Stomach smooth muscle (tissue), 2 donors: ENCODE data around the gene MAPK7.

ENCODE experiments used
- H3K27ac ChIP-seq: one replicate; pipeline ENCODE4 v1.7.0; 2013; ENCODE audit warnings: mild to moderate bottlenecking, low read length, inconsistent platforms
- H3K27me3 ChIP-seq, 2 donors: one replicate each; pipeline ENCODE4 v1.7.0; 2013; ENCODE audit warnings: low read length in 2 of 2; ENCODE audit not compliant: insufficient read depth in 2 of 2, control insufficient read depth in 1 of 2
- H3K36me3 ChIP-seq, 2 donors: one replicate each; pipeline ENCODE4 v1.7.0; 2013; ENCODE audit warnings: low read length in 2 of 2; ENCODE audit not compliant: control insufficient read depth in 2 of 2, insufficient read depth in 2 of 2
- H3K4me1 ChIP-seq: one replicate; pipeline ENCODE4 v1.7.0; 2013; ENCODE audit warnings: low read length; ENCODE audit not compliant: control insufficient read depth, insufficient read depth
- H3K4me3 ChIP-seq, 2 donors: one replicate each; pipeline ENCODE4 v1.7.0; 2013; ENCODE audit warnings: low read length in 2 of 2
- H3K9ac ChIP-seq, 2 donors: one replicate each; pipeline ENCODE4 v1.7.0; 2013; ENCODE audit warnings: low read length in 2 of 2, mild to moderate bottlenecking in 1 of 2
- H3K9me3 ChIP-seq, 2 donors: one replicate each; pipeline ENCODE4 v1.7.0; 2013; ENCODE audit warnings: low read length in 2 of 2; ENCODE audit not compliant: control insufficient read depth in 2 of 2
- donor health status: healthy.
- donor health status: Pancreatic carcinoma.

MAPK7 gene

GRCh38 chr17:19335951-19336631 lies 42.2 kb upstream of the MAPK7 start:
- Histone ChIP-seq H3K36me3 (peaks cover 8 to 12% of the 10 kb centered on the region in 2 donors), H3K9ac (peak overlapping the region in 1 of 2 donors; percentile 29), H3K27ac (no peak overlapping the region), H3K4me1 (no peaks in the 10 kb centered on the region), H3K27me3 (no peaks in the 10 kb centered on the region), H3K9me3 (no peaks in the 10 kb centered on the region), H3K4me3 (no peak overlapping the region)

GRCh38 chr17:19336938-19337711 lies 41.2 kb upstream of the MAPK7 start:
- no peak overlapping the region for H3K27ac ChIP-seq
- H3K9me3 ChIP-seq = no peaks in the 10 kb centered on the region
- H3K4me3 ChIP-seq = no peak overlapping the region
- H3K27me3 ChIP-seq = no peaks in the 10 kb centered on the region
- H3K36me3 ChIP-seq = peaks cover 4 to 11% of the 10 kb centered on the region in 2 donors
- no peak overlapping the region for H3K9ac ChIP-seq
- H3K4me1 ChIP-seq = no peaks in the 10 kb centered on the region

GRCh38 chr17:19337712-19338023 lies 40.6 kb upstream of the MAPK7 start:
- Histone ChIP-seq H3K4me3 (no peak overlapping the region), H3K4me1 (peaks cover 1% of the 10 kb centered on the region), H3K27ac (no peak overlapping the region), H3K27me3 (no peaks in the 10 kb centered on the region), H3K36me3 (peaks cover 4 to 11% of the 10 kb centered on the region in 2 donors), H3K9ac (no peak overlapping the region), H3K9me3 (no peaks in the 10 kb centered on the region)

- no peak overlapping the region for H3K4me3 ChIP-seq
- no peaks in the 10 kb centered on the region for H3K27me3 ChIP-seq
- peaks cover 4 to 10% of the 10 kb centered on the region in 2 donors for H3K36me3 ChIP-seq
- H3K9ac ChIP-seq = no peak overlapping the region
- H3K9me3 ChIP-seq = no peaks in the 10 kb centered on the region
- H3K27ac ChIP-seq = no peak overlapping the region
- H3K4me1 ChIP-seq = peaks cover 4% of the 10 kb centered on the region
Measured at GRCh38 chr17:19338031-19338990, 40.0 kb upstream of the MAPK7 start.

GRCh38 chr17:19339341-19339815 lies 38.9 kb upstream of the MAPK7 start:
- Histone ChIP-seq H3K36me3 (peaks cover under 1 to 3% of the 10 kb centered on the region in 2 donors), H3K27ac (no peak overlapping the region)

GRCh38 chr17:19341211-19341631 lies 37.1 kb upstream of the MAPK7 start:
- no peak overlapping the region for H3K9ac ChIP-seq
- no peaks in the 10 kb centered on the region for H3K27me3 ChIP-seq
- H3K36me3 ChIP-seq = no peaks in the 10 kb centered on the region
- peaks cover 15% of the 10 kb centered on the region for H3K4me1 ChIP-seq
- H3K27ac ChIP-seq = no peak overlapping the region
- no peak overlapping the region for H3K4me3 ChIP-seq
- no peaks in the 10 kb centered on the region for H3K9me3 ChIP-seq

More at GRCh38 chr17:19339341-19339815, 38.9 kb upstream of the MAPK7 start:
- H3K27me3 ChIP-seq = no peaks in the 10 kb centered on the region
- no peak overlapping the region for H3K9ac ChIP-seq
- no peak overlapping the region for H3K4me3 ChIP-seq
- peaks cover 5% of the 10 kb centered on the region for H3K4me1 ChIP-seq
- no peaks in the 10 kb centered on the region for H3K9me3 ChIP-seq

GRCh38 chr17:19341641-19342610 lies 36.4 kb upstream of the MAPK7 start:
- Histone ChIP-seq H3K9me3 (no peaks in the 10 kb centered on the region), H3K4me1 (peaks cover 22% of the 10 kb centered on the region), H3K9ac (no peak overlapping the region), H3K27ac (no peak overlapping the region), H3K4me3 (no peak overlapping the region), H3K36me3 (no peaks in the 10 kb centered on the region), H3K27me3 (no peaks in the 10 kb centered on the region)

- H3K27me3 ChIP-seq = no peaks in the 10 kb centered on the region
- H3K4me3 ChIP-seq = no peak overlapping the region
- H3K4me1 ChIP-seq = peaks cover 30% of the 10 kb centered on the region
- H3K27ac ChIP-seq = no peak overlapping the region
- H3K9me3 ChIP-seq = no peaks in the 10 kb centered on the region
- H3K9ac ChIP-seq = no peak overlapping the region
- H3K36me3 ChIP-seq = no peaks in the 10 kb centered on the region
Measured at GRCh38 chr17:19342611-19343255, 35.6 kb upstream of the MAPK7 start.

- no peak overlapping the region for H3K27ac ChIP-seq
- no peak overlapping the region for H3K9ac ChIP-seq
- no peak overlapping the region for H3K4me3 ChIP-seq
- peaks cover 32% of the 10 kb centered on the region for H3K4me1 ChIP-seq
- no peaks in the 10 kb centered on the region for H3K9me3 ChIP-seq
- no peaks in the 10 kb centered on the region for H3K36me3 ChIP-seq
- no peaks in the 10 kb centered on the region for H3K27me3 ChIP-seq
Measured at GRCh38 chr17:19343256-19343630, 35.1 kb upstream of the MAPK7 start.
